PC-3 (cell line): ENCODE data around the gene GALNS.

Experiments used
- CTCF ChIP-seq: fragments of 300-600 bp; sonication (generic); conservative IDR thresholded peaks from 2 replicates; pipeline ENCODE4 v1.5.1; 2017; ENCODE audit warnings: antibody characterized with exemption, low read depth, mild to moderate bottlenecking, low read length
- EZH2 ChIP-seq: fragments of 300-600 bp; sonication (generic); IDR thresholded peaks from one replicate; pipeline ENCODE4 v1.6.1; 2017; ENCODE audit warnings: antibody characterized with exemption, mild to moderate bottlenecking, low read length; ENCODE audit not compliant: unreplicated experiment
- EZH2phosphoT487 ChIP-seq: fragments of 300-600 bp; sonication (generic); IDR thresholded peaks from 2 replicates; pipeline ENCODE4 v1.6.1; 2018; ENCODE audit warnings: mild to moderate bottlenecking, antibody characterized with exemption, low read length, borderline replicate concordance

- TF ChIP-seq CTCF = no peak
- no peak for TF ChIP-seq EZH2
- TF ChIP-seq EZH2phosphoT487 = no peak
These were observed 38.6 kb upstream of the GALNS start for GRCh38 chr16:88895335-88895734.
